Measurements from ENCODE around the gene LRRTM1.

The LRRTM1 gene

GRCh38 chr2:80303909-80304837, at the start of gene LRRTM1:
TSS of gene LRRTM1 (minus strand) at chr2:80304752. CDS start at chr2:80303819, 933 bp downstream.
- peak; percentile 44 for DNase-seq

- DNase-seq, result no peak
Observed at GRCh38 chr2:80351231-80351630, 46.7 kb upstream of the LRRTM1 start.

- no peak for DNase-seq
Observed at GRCh38 chr2:80348953-80349352, 44.4 kb upstream of the LRRTM1 start.

- DNase-seq, result no peak
Observed at GRCh38 chr2:80348078-80348477, 43.5 kb upstream of the LRRTM1 start.

GRCh38 chr2:80340022-80340421, 35.5 kb upstream of the LRRTM1 start:
- DNase-seq, result no peak

- DNase-seq, result no peak
Observed at GRCh38 chr2:80338794-80339193, 34.2 kb upstream of the LRRTM1 start.

GRCh38 chr2:80335411-80335810, 30.9 kb upstream of the LRRTM1 start:
- DNase-seq, result no peak

GRCh38 chr2:80333886-80334285, 29.3 kb upstream of the LRRTM1 start:
- no peak for DNase-seq

GRCh38 chr2:80330527-80331450, 26.2 kb upstream of the LRRTM1 start:
- DNase-seq, result no peak

- no peak for DNase-seq
Observed at GRCh38 chr2:80329491-80329890, 24.9 kb upstream of the LRRTM1 start.

- DNase-seq, result no peak
Observed at GRCh38 chr2:80328159-80328571, 23.6 kb upstream of the LRRTM1 start.

GRCh38 chr2:80326861-80327260, 22.3 kb upstream of the LRRTM1 start:
- no peak for DNase-seq

- DNase-seq, result no peak
Observed at GRCh38 chr2:80326214-80326613, 21.7 kb upstream of the LRRTM1 start.

GRCh38 chr2:80324525-80324924, 20.0 kb upstream of the LRRTM1 start:
- DNase-seq, result no peak

- DNase-seq, result no peak
Observed at GRCh38 chr2:80323610-80324009, 19.1 kb upstream of the LRRTM1 start.

- DNase-seq, result no peak
Observed at GRCh38 chr2:80322958-80323357, 18.4 kb upstream of the LRRTM1 start.

GRCh38 chr2:80322311-80322920, 17.9 kb upstream of the LRRTM1 start:
- DNase-seq, result no peak

GRCh38 chr2:80312282-80312839, 7.8 kb upstream of the LRRTM1 start:
- DNase-seq, result no peak

GRCh38 chr2:80311304-80311703, 6.8 kb upstream of the LRRTM1 start:
- no peak for DNase-seq

GRCh38 chr2:80303006-80303908, 1.3 kb downstream of the LRRTM1 start:
- DNase-seq, result peak; percentile 25

- no peak for DNase-seq
Observed at GRCh38 chr2:80302314-80303005, 2.1 kb downstream of the LRRTM1 start.
